GM23338 (cell line): ENCODE results near the gene RUVBL1. TPM values are rescaled to one million over a fixed set of nuclear protein-coding genes. Genes with fewer than 3 reads are reported as not detected.

ENCODE experiments used
- ATAC-seq: fragments of 200-7000 bp; cut with Tn5 transposase; 3 replicates; pipeline ENCODE4 v1.9.1; 2020
- DNase-seq: peaks from one replicate; pipeline ENCODE4 v3.0.0-alpha.2; 2015; ENCODE audit warnings: low spot score
- H2AFZ ChIP-seq: fragments of 200-600 bp; sonication (generic); 2 replicates; pipeline ENCODE4 v1.8.0; 2016; ENCODE audit warnings: antibody characterized with exemption, mild to moderate bottlenecking, moderate library complexity
- H3F3A ChIP-seq: fragments of 200-600 bp; sonication (generic); replicated peaks from 2 replicates; pipeline ENCODE4 v1.8.0; 2017; ENCODE audit warnings: antibody characterized with exemption, mixed run types, low read depth
- H3K27ac ChIP-seq: fragments of 200-600 bp; sonication (generic); 2 replicates; pipeline ENCODE4 v1.6.1; 2016; ENCODE audit warnings: low read depth
- H3K27me3 ChIP-seq: fragments of 200-600 bp; sonication (generic); 2 replicates; pipeline ENCODE4 v1.8.0; 2016; ENCODE audit warnings: mild to moderate bottlenecking, mixed run types, moderate library complexity; ENCODE audit not compliant: insufficient read depth
- H3K36me3 ChIP-seq: fragments of 200-600 bp; sonication (generic); 2 replicates; pipeline ENCODE4 v1.8.0; 2016; ENCODE audit warnings: mild to moderate bottlenecking; ENCODE audit not compliant: insufficient read depth
- H3K4me1 ChIP-seq: fragments of 200-600 bp; sonication (generic); 2 replicates; pipeline ENCODE4 v1.8.0; 2016; ENCODE audit warnings: mild to moderate bottlenecking, moderate library complexity; ENCODE audit not compliant: insufficient read depth
- H3K4me2 ChIP-seq: fragments of 200-600 bp; sonication (generic); 2 replicates; pipeline ENCODE4 v1.7.1; 2017; ENCODE audit warnings: mixed run types
- H3K4me3 ChIP-seq: fragments of 200-600 bp; sonication (generic); 2 replicates; pipeline ENCODE4 v1.6.1; 2016; ENCODE audit warnings: mixed run types
- H3K79me2 ChIP-seq: fragments of 200-600 bp; sonication (generic); replicated peaks from 2 replicates; pipeline ENCODE4 v1.8.0; 2017; ENCODE audit warnings: mild to moderate bottlenecking; ENCODE audit not compliant: insufficient read depth
- H3K9me2 ChIP-seq: fragments of 200-600 bp; sonication (generic); 2 replicates; pipeline ENCODE4 v1.8.0; 2017; ENCODE audit not compliant: insufficient read depth
- H4K20me1 ChIP-seq: fragments of 200-600 bp; sonication (generic); replicated peaks from 2 replicates; pipeline ENCODE4 v1.8.0; 2017; ENCODE audit warnings: mild to moderate bottlenecking; ENCODE audit not compliant: insufficient read depth
- H3K27ac Mint-ChIP-seq: 2 replicates; pipeline ENCODE4 v1.8.0; 2020; ENCODE audit warnings: inconsistent platforms, mild to moderate bottlenecking, moderate library complexity, mixed read lengths
- H3K27me3 Mint-ChIP-seq: 3 replicates; pipeline ENCODE4 v1.8.0; 2022; ENCODE audit warnings: low read depth, mild to moderate bottlenecking, moderate library complexity, mixed read lengths, inconsistent platforms; ENCODE audit not compliant: insufficient read depth, poor library complexity
- H3K36me3 Mint-ChIP-seq: 3 replicates; pipeline ENCODE4 v1.8.0; 2021; ENCODE audit warnings: low read depth, mild to moderate bottlenecking, inconsistent platforms, moderate library complexity, mixed read lengths
- H3K4me1 Mint-ChIP-seq: 3 replicates; pipeline ENCODE4 v1.8.0; 2020; ENCODE audit warnings: mild to moderate bottlenecking, inconsistent platforms, mixed read lengths
- H3K4me3 Mint-ChIP-seq: 3 replicates; pipeline ENCODE4 v1.8.0; 2021; ENCODE audit warnings: moderate library complexity, mild to moderate bottlenecking, inconsistent platforms, mixed read lengths
- H3K9me3 Mint-ChIP-seq: 3 replicates; pipeline ENCODE4 v1.8.0; 2020; ENCODE audit warnings: moderate library complexity, mild to moderate bottlenecking, inconsistent platforms, mixed read lengths
- CREB1 ChIP-seq: fragments of 250-450 bp; sonication (Bioruptor Pico); IDR thresholded peaks from 2 replicates; pipeline ENCODE4 v1.5.0; 2020; ENCODE audit warnings: low read depth, mild to moderate bottlenecking, moderate library complexity
- EZH2 ChIP-seq: fragments of 200-600 bp; sonication (generic); IDR thresholded peaks from one replicate; pipeline ENCODE4 v1.8.0; 2017; ENCODE audit warnings: antibody characterized with exemption, mild to moderate bottlenecking, low read depth; ENCODE audit not compliant: unreplicated experiment
- EZH2phosphoT487 ChIP-seq: fragments of 200-600 bp; sonication (generic); IDR thresholded peaks from one replicate; pipeline ENCODE4 v1.8.1; 2018; ENCODE audit warnings: antibody characterized with exemption; ENCODE audit not compliant: unreplicated experiment
- JUNB ChIP-seq: IDR thresholded peaks from one replicate; pipeline ENCODE4 v1.6.1; 2016; ENCODE audit warnings: antibody characterized with exemption; ENCODE audit not compliant: unreplicated experiment
- NANOG ChIP-seq: IDR thresholded peaks from 2 replicates; pipeline ENCODE4 v1.6.1; 2016; ENCODE audit warnings: antibody characterized with exemption, borderline replicate concordance
- POLR2AphosphoS5 ChIP-seq: IDR thresholded peaks from 2 replicates; pipeline ENCODE4 v1.6.1; 2016; ENCODE audit warnings: antibody characterized with exemption, low read depth
- STAT1 ChIP-seq: IDR thresholded peaks from one replicate; pipeline ENCODE4 v1.6.1; 2016; ENCODE audit warnings: antibody characterized with exemption; ENCODE audit not compliant: unreplicated experiment
- ZNF114 ChIP-seq: fragments of 250-450 bp; sonication (Bioruptor Pico); IDR thresholded peaks from 2 replicates; pipeline ENCODE4 v1.5.0; 2020; ENCODE audit warnings: mild to moderate bottlenecking, moderate library complexity
- ZNF331 ChIP-seq: fragments of 250-450 bp; sonication (Bioruptor Pico); IDR thresholded peaks from 2 replicates; pipeline ENCODE4 v1.5.0; 2020; ENCODE audit warnings: low read depth, mild to moderate bottlenecking, moderate library complexity
- polyA plus RNA-seq: library from polyadenylated mRNA; unstranded; fragments of >200 nt; fragmentation: Nextera tagmentation; extraction: Ambion mirVana; gene quantifications from 2 replicates; pipeline ENCODE4 v1.2.1, GENCODE V29; 2016
- total RNA-seq: library from RNA; depleted of rRNA; stranded (reverse); fragments of >200 nt; shearing (Covaris generic); gene quantifications from 2 replicates; pipeline ENCODE4 v1.2.3, GENCODE V29; 2014
- TF ChIP-seq, protein P1 (sequence below), 2 experiments: fragments of 200-600 bp in 1 of 2; sonication (generic) in 1 of 2; conservative IDR thresholded peaks; 2 replicates each; pipeline versions ENCODE4 v1.5.1 to v1.6.1; 2016 to 2017; ENCODE audit warnings: antibody characterized with exemption in 2 of 2, low read depth in 2 of 2, mild to moderate bottlenecking in 2 of 2, moderate library complexity in 1 of 2
- TF ChIP-seq, protein P2 (sequence below): fragments of 250-450 bp; sonication (Bioruptor Pico); IDR thresholded peaks from 2 replicates; pipeline ENCODE4 v1.5.0; 2020; ENCODE audit warnings: mild to moderate bottlenecking, moderate library complexity
- TF ChIP-seq, protein P3 (sequence below): IDR thresholded peaks from one replicate; pipeline ENCODE4 v1.6.1; 2018; ENCODE audit warnings: antibody characterized with exemption; ENCODE audit not compliant: unreplicated experiment
- TF ChIP-seq, protein P4 (sequence below): IDR thresholded peaks from 2 replicates; pipeline ENCODE4 v1.6.1; 2016; ENCODE audit warnings: antibody characterized with exemption

Gene RUVBL1
- total and polyA plus RNA-seq, 2 experiments from 2014 or later = 133 to 136 TPM

DNA sequence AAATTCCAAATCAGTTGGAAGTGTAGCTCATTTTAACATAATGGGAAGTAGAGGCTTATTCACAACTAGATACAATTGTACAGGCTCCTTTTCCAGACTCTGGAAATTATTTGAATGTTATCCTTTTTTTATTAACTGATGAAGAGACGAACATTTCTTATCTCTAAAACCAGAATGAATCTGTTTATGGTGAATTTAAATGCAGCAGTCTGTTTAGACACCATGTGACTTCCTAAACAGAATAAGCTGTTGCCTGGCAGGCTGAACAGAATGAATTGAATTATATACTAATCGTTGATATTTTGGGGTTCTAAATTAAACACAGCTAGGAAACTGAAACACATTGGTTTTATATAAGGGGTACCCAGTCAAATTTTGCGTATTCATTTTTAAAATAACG, 67.4 kb downstream of the RUVBL1 start:
- 0 out of 2 replicates have a peak, but pooled peaks cover 2% of the 10 kb centered on the region for H3F3A ChIP-seq
- H2AFZ ChIP-seq = no peak overlapping the region
- Mint-ChIP-seq H3K27me3 (peaks cover 5% of the 10 kb centered on the region), H3K4me1 (peaks cover 17% of the 10 kb centered on the region), H3K27ac (no peak overlapping the region), H3K9me3 (no peaks in the 10 kb centered on the region), H3K4me3 (no peak overlapping the region), H3K36me3 (peaks cover 72% of the 10 kb centered on the region)
- no peak overlapping the region for H3K4me3 ChIP-seq
- H3K36me3 ChIP-seq = peaks cover 67% of the 10 kb centered on the region
- no peak overlapping the region for H3K27ac ChIP-seq
- DNase-seq (no peak), ATAC-seq (no peak)
- H3K4me1 ChIP-seq = peaks cover 12% of the 10 kb centered on the region
- no peaks in the 10 kb centered on the region for H3K27me3 ChIP-seq
- peaks cover 36% of the 10 kb centered on the region for H3K79me2 ChIP-seq
- no peak for TF ChIP-seq JUNB
- TF ChIP-seq ZNF331 (CRISPR knock-in tag) = no peak
- no peak for TF ChIP-seq POLR2AphosphoS5
- no peak for TF ChIP-seq STAT1
- TF ChIP-seq, protein P1, sequence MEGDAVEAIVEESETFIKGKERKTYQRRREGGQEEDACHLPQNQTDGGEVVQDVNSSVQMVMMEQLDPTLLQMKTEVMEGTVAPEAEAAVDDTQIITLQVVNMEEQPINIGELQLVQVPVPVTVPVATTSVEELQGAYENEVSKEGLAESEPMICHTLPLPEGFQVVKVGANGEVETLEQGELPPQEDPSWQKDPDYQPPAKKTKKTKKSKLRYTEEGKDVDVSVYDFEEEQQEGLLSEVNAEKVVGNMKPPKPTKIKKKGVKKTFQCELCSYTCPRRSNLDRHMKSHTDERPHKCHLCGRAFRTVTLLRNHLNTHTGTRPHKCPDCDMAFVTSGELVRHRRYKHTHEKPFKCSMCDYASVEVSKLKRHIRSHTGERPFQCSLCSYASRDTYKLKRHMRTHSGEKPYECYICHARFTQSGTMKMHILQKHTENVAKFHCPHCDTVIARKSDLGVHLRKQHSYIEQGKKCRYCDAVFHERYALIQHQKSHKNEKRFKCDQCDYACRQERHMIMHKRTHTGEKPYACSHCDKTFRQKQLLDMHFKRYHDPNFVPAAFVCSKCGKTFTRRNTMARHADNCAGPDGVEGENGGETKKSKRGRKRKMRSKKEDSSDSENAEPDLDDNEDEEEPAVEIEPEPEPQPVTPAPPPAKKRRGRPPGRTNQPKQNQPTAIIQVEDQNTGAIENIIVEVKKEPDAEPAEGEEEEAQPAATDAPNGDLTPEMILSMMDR (conservative IDR thresholded peaks at IDR 0.05; ENCODE audit: low read depth in 2 of 2) = no peak
- TF ChIP-seq NANOG = no peak
- TF ChIP-seq CREB1 (CRISPR knock-in tag) = no peak
- TF ChIP-seq, protein P2, sequence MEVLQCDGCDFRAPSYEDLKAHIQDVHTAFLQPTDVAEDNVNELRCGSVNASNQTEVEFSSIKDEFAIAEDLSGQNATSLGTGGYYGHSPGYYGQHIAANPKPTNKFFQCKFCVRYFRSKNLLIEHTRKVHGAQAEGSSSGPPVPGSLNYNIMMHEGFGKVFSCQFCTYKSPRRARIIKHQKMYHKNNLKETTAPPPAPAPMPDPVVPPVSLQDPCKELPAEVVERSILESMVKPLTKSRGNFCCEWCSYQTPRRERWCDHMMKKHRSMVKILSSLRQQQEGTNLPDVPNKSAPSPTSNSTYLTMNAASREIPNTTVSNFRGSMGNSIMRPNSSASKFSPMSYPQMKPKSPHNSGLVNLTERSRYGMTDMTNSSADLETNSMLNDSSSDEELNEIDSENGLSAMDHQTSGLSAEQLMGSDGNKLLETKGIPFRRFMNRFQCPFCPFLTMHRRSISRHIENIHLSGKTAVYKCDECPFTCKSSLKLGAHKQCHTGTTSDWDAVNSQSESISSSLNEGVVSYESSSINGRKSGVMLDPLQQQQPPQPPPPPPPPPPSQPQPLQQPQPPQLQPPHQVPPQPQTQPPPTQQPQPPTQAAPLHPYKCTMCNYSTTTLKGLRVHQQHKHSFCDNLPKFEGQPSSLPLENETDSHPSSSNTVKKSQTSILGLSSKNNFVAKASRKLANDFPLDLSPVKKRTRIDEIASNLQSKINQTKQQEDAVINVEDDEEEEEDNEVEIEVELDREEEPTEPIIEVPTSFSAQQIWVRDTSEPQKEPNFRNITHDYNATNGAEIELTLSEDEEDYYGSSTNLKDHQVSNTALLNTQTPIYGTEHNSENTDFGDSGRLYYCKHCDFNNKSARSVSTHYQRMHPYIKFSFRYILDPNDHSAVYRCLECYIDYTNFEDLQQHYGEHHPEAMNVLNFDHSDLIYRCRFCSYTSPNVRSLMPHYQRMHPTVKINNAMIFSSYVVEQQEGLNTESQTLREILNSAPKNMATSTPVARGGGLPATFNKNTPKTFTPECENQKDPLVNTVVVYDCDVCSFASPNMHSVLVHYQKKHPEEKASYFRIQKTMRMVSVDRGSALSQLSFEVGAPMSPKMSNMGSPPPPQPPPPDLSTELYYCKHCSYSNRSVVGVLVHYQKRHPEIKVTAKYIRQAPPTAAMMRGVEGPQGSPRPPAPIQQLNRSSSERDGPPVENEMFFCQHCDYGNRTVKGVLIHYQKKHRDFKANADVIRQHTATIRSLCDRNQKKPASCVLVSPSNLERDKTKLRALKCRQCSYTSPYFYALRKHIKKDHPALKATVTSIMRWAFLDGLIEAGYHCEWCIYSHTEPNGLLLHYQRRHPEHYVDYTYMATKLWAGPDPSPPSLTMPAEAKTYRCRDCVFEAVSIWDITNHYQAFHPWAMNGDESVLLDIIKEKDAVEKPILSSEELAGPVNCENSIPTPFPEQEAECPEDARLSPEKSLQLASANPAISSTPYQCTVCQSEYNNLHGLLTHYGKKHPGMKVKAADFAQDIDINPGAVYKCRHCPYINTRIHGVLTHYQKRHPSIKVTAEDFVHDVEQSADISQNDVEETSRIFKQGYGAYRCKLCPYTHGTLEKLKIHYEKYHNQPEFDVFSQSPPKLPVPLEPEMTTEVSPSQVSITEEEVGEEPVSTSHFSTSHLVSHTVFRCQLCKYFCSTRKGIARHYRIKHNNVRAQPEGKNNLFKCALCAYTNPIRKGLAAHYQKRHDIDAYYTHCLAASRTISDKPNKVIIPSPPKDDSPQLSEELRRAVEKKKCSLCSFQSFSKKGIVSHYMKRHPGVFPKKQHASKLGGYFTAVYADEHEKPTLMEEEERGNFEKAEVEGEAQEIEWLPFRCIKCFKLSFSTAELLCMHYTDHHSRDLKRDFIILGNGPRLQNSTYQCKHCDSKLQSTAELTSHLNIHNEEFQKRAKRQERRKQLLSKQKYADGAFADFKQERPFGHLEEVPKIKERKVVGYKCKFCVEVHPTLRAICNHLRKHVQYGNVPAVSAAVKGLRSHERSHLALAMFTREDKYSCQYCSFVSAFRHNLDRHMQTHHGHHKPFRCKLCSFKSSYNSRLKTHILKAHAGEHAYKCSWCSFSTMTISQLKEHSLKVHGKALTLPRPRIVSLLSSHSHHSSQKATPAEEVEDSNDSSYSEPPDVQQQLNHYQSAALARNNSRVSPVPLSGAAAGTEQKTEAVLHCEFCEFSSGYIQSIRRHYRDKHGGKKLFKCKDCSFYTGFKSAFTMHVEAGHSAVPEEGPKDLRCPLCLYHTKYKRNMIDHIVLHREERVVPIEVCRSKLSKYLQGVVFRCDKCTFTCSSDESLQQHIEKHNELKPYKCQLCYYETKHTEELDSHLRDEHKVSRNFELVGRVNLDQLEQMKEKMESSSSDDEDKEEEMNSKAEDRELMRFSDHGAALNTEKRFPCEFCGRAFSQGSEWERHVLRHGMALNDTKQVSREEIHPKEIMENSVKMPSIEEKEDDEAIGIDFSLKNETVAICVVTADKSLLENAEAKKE = no peak
- TF ChIP-seq, protein P3, sequence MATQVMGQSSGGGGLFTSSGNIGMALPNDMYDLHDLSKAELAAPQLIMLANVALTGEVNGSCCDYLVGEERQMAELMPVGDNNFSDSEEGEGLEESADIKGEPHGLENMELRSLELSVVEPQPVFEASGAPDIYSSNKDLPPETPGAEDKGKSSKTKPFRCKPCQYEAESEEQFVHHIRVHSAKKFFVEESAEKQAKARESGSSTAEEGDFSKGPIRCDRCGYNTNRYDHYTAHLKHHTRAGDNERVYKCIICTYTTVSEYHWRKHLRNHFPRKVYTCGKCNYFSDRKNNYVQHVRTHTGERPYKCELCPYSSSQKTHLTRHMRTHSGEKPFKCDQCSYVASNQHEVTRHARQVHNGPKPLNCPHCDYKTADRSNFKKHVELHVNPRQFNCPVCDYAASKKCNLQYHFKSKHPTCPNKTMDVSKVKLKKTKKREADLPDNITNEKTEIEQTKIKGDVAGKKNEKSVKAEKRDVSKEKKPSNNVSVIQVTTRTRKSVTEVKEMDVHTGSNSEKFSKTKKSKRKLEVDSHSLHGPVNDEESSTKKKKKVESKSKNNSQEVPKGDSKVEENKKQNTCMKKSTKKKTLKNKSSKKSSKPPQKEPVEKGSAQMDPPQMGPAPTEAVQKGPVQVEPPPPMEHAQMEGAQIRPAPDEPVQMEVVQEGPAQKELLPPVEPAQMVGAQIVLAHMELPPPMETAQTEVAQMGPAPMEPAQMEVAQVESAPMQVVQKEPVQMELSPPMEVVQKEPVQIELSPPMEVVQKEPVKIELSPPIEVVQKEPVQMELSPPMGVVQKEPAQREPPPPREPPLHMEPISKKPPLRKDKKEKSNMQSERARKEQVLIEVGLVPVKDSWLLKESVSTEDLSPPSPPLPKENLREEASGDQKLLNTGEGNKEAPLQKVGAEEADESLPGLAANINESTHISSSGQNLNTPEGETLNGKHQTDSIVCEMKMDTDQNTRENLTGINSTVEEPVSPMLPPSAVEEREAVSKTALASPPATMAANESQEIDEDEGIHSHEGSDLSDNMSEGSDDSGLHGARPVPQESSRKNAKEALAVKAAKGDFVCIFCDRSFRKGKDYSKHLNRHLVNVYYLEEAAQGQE = no peak
- no peak for TF ChIP-seq EZH2phosphoT487
- TF ChIP-seq, protein P4, sequence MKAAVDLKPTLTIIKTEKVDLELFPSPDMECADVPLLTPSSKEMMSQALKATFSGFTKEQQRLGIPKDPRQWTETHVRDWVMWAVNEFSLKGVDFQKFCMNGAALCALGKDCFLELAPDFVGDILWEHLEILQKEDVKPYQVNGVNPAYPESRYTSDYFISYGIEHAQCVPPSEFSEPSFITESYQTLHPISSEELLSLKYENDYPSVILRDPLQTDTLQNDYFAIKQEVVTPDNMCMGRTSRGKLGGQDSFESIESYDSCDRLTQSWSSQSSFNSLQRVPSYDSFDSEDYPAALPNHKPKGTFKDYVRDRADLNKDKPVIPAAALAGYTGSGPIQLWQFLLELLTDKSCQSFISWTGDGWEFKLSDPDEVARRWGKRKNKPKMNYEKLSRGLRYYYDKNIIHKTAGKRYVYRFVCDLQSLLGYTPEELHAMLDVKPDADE = no peak
- no peak for TF ChIP-seq ZNF114
- TF ChIP-seq EZH2 = no peak
- no peak overlapping the region for H3K4me2 ChIP-seq
- H4K20me1 ChIP-seq = peaks cover 27% of the 10 kb centered on the region
- H3K9me2 ChIP-seq = no peaks in the 10 kb centered on the region
